CD14-positive monocyte (primary cell): ENCODE results near the gene MIXL1. TPM values are rescaled to one million over a fixed set of nuclear protein-coding genes. Genes with fewer than 3 reads are reported as not detected.

Experiments used
- DNase-seq, 3 donors: peaks; one replicate each; pipeline ENCODE4 v3.0.0-alpha.2; 2011 to 2022
- H2AFZ ChIP-seq: 2 replicates; pipeline ENCODE4 v1.6.0; 2012; ENCODE audit warnings: mild to moderate bottlenecking, low read depth, low read length, inconsistent platforms; ENCODE audit not compliant: insufficient read depth, poor library complexity, severe bottlenecking
- H3K27ac ChIP-seq, 2 donors: 1 replicate in 1 of 2; 2 replicates in 1 of 2; pipeline ENCODE4 v1.5.1; 2012 to 2013; ENCODE audit warnings: low read length in 2 of 2, control low read depth in 1 of 2, inconsistent platforms in 1 of 2, low read depth in 1 of 2, mild to moderate bottlenecking in 1 of 2
- H3K27me3 ChIP-seq, 2 donors: one replicate each; pipeline versions ENCODE4 v1.6.0 to v1.6.1; 2011 to 2013; ENCODE audit warnings: low read length in 2 of 2; ENCODE audit not compliant: control insufficient read depth in 2 of 2, insufficient read depth in 2 of 2
- H3K36me3 ChIP-seq, 2 donors: replicated peaks in 1 of 2; 1 replicate in 1 of 2; 2 replicates in 1 of 2; pipeline versions ENCODE4 v1.5.1 to v1.6.1; 2012 to 2013; ENCODE audit warnings: low read length in 2 of 2, control low read depth in 1 of 2, inconsistent platforms in 1 of 2, mild to moderate bottlenecking in 1 of 2; ENCODE audit not compliant: insufficient read depth in 2 of 2, control insufficient read depth in 1 of 2
- H3K4me1 ChIP-seq, 2 donors: 1 replicate in 1 of 2; 2 replicates in 1 of 2; pipeline versions ENCODE4 v1.5.1 to v1.6.1; 2012 to 2013; ENCODE audit warnings: low read length in 2 of 2, control low read depth in 1 of 2, inconsistent platforms in 1 of 2, mild to moderate bottlenecking in 1 of 2, moderate library complexity in 1 of 2; ENCODE audit not compliant: insufficient read depth in 2 of 2, control insufficient read depth in 1 of 2
- H3K4me2 ChIP-seq: replicated peaks from 2 replicates; pipeline ENCODE3; 2012; ENCODE audit warnings: low read length, moderate library complexity, mild to moderate bottlenecking; ENCODE audit not compliant: poor library complexity, severe bottlenecking; ENCODE audit errors: extremely low read depth
- H3K4me3 ChIP-seq, 3 experiments: fragments of 200-600 bp in 1 of 3; sonication (generic) in 1 of 3; replicated peaks in 1 of 3; 1 replicate in 2 of 3; 2 replicates in 1 of 3; pipeline ENCODE4 v1.5.1; 2011 to 2013; ENCODE audit warnings: low read length in 3 of 3, mild to moderate bottlenecking in 3 of 3, control low read depth in 2 of 3, low read depth in 2 of 3, inconsistent platforms in 1 of 3, moderate library complexity in 1 of 3
- H3K79me2 ChIP-seq: 2 replicates; pipeline ENCODE4 v1.6.0; 2012; ENCODE audit warnings: mild to moderate bottlenecking, control low read depth, inconsistent platforms, low read length, moderate library complexity; ENCODE audit not compliant: insufficient read depth
- H3K9ac ChIP-seq: 2 replicates; pipeline ENCODE4 v1.6.0; 2017; ENCODE audit warnings: low read length, mild to moderate bottlenecking; ENCODE audit not compliant: insufficient read depth, poor library complexity, severe bottlenecking
- H3K9me3 ChIP-seq, 2 donors: replicated peaks in 1 of 2; 1 replicate in 1 of 2; 2 replicates in 1 of 2; pipeline versions ENCODE4 v1.5.1 to v1.6.1; 2012 to 2013; ENCODE audit warnings: low read length in 2 of 2, control low read depth in 1 of 2; ENCODE audit not compliant: control insufficient read depth in 1 of 2, insufficient read depth in 1 of 2
- H4K20me1 ChIP-seq: 2 replicates; pipeline ENCODE4 v1.6.0; 2012; ENCODE audit warnings: mild to moderate bottlenecking, low read length, control low read depth, moderate library complexity; ENCODE audit not compliant: insufficient read depth
- H3K27ac Mint-ChIP-seq, 7 donors: one replicate each; pipeline ENCODE4 v1.8.0; 2020; ENCODE audit warnings: mild to moderate bottlenecking in 7 of 7, mixed read lengths in 7 of 7, moderate library complexity in 6 of 7, inconsistent platforms in 2 of 7
- H3K27me3 Mint-ChIP-seq, 3 donors: one replicate each; pipeline ENCODE4 v1.8.0; 2021 to 2022; ENCODE audit warnings: low read depth in 3 of 3, mild to moderate bottlenecking in 3 of 3, mixed read lengths in 3 of 3, moderate library complexity in 3 of 3, inconsistent platforms in 1 of 3
- H3K36me3 Mint-ChIP-seq, 2 donors: one replicate each; pipeline ENCODE4 v1.8.0; 2020; ENCODE audit warnings: mixed read lengths in 2 of 2, inconsistent platforms in 1 of 2, mild to moderate bottlenecking in 1 of 2
- H3K4me1 Mint-ChIP-seq: one replicate; pipeline ENCODE4 v1.8.0; 2020; ENCODE audit warnings: mild to moderate bottlenecking, mixed read lengths
- H3K4me3 Mint-ChIP-seq, 2 donors: one replicate each; pipeline ENCODE4 v1.8.0; 2020; ENCODE audit warnings: mild to moderate bottlenecking in 2 of 2, mixed read lengths in 2 of 2, moderate library complexity in 1 of 2
- H3K9me3 Mint-ChIP-seq, 7 donors: one replicate each; pipeline ENCODE4 v1.8.0; 2020 to 2022; ENCODE audit warnings: mixed read lengths in 7 of 7, mild to moderate bottlenecking in 6 of 7, moderate library complexity in 6 of 7, inconsistent platforms in 2 of 7
- WGBS: methylation state at CpG from one replicate; pipeline ENCODE4 v1.1.5; 2013; ENCODE audit warnings: missing lambda C conversion rate; ENCODE audit not compliant: insufficient coverage; 5-methylcytosine and 5-hydroxymethylcytosine counted together
- intact Hi-C, 2 donors: fragments of 100-400 bp; cut with micrococcal nuclease; formaldehyde crosslinking; loops; one replicate each; pipeline versions ENCODE4 v1.15.0 to v1.15.1; 2023
- polyA plus RNA-seq, 3 donors: library from polyadenylated mRNA; depleted of rRNA in 1 of 3; unstranded in 2 of 3; stranded (reverse) in 1 of 3; fragments of 300-500 nt in 2 of 3; fragments of >200 nt in 1 of 3; fragmentation: Illumina TruSeq in 2 of 3; gene quantifications; 1 replicate in 2 of 3; 2 replicates in 1 of 3; pipeline ENCODE4 v1.2.3, GENCODE V29; 2012 to 2021
- TF ChIP-seq, protein P1 (sequence below): fragments of 200-600 bp; IDR thresholded peaks from one replicate; pipeline ENCODE4 v1.8.0; 2022; ENCODE audit warnings: antibody characterized with exemption, mild to moderate bottlenecking

MIXL1 gene
- polyA plus RNA-seq, 3 donors = not detected

DNA sequence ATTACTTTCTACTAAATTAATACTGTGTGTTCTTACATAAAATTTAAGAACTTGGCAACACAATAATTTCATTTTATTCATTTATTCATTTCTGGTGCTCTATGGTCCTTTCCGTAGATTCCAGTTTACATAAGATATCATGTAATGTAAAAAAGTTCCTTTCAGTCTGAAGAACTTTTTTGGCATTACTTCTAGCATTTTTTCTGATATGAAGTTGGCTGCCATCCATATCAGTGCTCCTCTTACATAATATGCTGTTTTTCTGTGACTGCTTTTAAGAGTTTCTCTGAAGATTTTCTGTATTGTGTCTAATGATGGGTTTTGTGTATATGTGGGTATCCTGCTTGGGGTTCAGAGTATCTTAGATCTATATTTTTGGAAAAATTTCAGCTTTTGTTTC, 50.7 kb downstream of the MIXL1 start:
- no peak overlapping the region for H2AFZ ChIP-seq
- H4K20me1 ChIP-seq = no peaks in the 10 kb centered on the region
- no peaks in the 10 kb centered on the region for H3K27me3 ChIP-seq
- Mint-ChIP-seq H3K36me3 (peaks cover 22 to 43% of the 10 kb centered on the region in 2 donors), H3K9me3 (no peaks in the 10 kb centered on the region), H3K4me1 (no peaks in the 10 kb centered on the region), H3K4me3 (no peak overlapping the region), H3K27me3 (no peaks in the 10 kb centered on the region), H3K27ac (peak overlapping the region in 1 of 7 donors; percentile 74)
- TF ChIP-seq, protein P1, sequence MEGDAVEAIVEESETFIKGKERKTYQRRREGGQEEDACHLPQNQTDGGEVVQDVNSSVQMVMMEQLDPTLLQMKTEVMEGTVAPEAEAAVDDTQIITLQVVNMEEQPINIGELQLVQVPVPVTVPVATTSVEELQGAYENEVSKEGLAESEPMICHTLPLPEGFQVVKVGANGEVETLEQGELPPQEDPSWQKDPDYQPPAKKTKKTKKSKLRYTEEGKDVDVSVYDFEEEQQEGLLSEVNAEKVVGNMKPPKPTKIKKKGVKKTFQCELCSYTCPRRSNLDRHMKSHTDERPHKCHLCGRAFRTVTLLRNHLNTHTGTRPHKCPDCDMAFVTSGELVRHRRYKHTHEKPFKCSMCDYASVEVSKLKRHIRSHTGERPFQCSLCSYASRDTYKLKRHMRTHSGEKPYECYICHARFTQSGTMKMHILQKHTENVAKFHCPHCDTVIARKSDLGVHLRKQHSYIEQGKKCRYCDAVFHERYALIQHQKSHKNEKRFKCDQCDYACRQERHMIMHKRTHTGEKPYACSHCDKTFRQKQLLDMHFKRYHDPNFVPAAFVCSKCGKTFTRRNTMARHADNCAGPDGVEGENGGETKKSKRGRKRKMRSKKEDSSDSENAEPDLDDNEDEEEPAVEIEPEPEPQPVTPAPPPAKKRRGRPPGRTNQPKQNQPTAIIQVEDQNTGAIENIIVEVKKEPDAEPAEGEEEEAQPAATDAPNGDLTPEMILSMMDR = no peak
- no peaks in the 10 kb centered on the region for H3K79me2 ChIP-seq
- no CpG with 5 or more reads among the region's 1 CpG for WGBS
- no peak overlapping the region for H3K4me2 ChIP-seq
- H3K9me3 ChIP-seq = peaks cover 0 to under 1% of the 10 kb centered on the region in 2 donors
- peaks cover 5 to 17% of the 10 kb centered on the region in 2 donors for H3K36me3 ChIP-seq
- H3K27ac ChIP-seq = no peak overlapping the region
- H3K4me1 ChIP-seq = no peaks in the 10 kb centered on the region
- no peak overlapping the region for H3K4me3 ChIP-seq
- DNase-seq = no peak
- intact Hi-C loops = no loop called here
- no peak overlapping the region for H3K9ac ChIP-seq

- H2AFZ ChIP-seq = no peak overlapping the region
- no peak overlapping the region for H3K27ac Mint-ChIP-seq
- H3K4me1 Mint-ChIP-seq = peaks cover 5% of the 10 kb centered on the region
- no peaks in the 10 kb centered on the region for H3K27me3 ChIP-seq
- H3K4me2 ChIP-seq = no peak overlapping the region
- H3K79me2 ChIP-seq = no peaks in the 10 kb centered on the region
- peaks cover 5 to 17% of the 10 kb centered on the region in 2 donors for H3K36me3 ChIP-seq
- no peaks in the 10 kb centered on the region for H3K27me3 Mint-ChIP-seq
- no peaks in the 10 kb centered on the region for H4K20me1 ChIP-seq
- H3K4me1 ChIP-seq = no peaks in the 10 kb centered on the region
- WGBS = no CpG with 5 or more reads among the region's 3 CpGs
- no peak for DNase-seq
- no peak overlapping the region for H3K4me3 Mint-ChIP-seq
- H3K9ac ChIP-seq = no peak overlapping the region
- intact Hi-C loops = no loop called here
- H3K36me3 Mint-ChIP-seq = peaks cover 19 to 43% of the 10 kb centered on the region in 2 donors
- H3K4me3 ChIP-seq = no peak overlapping the region
- H3K9me3 Mint-ChIP-seq = peaks cover 0 to 4% (median 0%) of the 10 kb centered on the region in 7 donors
- H3K9me3 ChIP-seq = peaks cover 0 to 5% of the 10 kb centered on the region in 2 donors
- TF ChIP-seq, protein P1 = no peak
- H3K27ac ChIP-seq = no peak overlapping the region
Measured at GRCh38 chr1:226276077-226276682, 52.7 kb downstream of the MIXL1 start.

Other genes with a start within 250 kb of the MIXL1 start
- 10 to 100 TPM in 1 of 3 donors, 1 to 10 TPM in 2; 6.8 to 18.0 (median 8.4) TPM for gene SDE2, start 224.3 kb upstream of the MIXL1 start, polyA plus RNA-seq
- gene H3-3A, start 160.9 kb upstream of the MIXL1 start, polyA plus RNA-seq = 1,000 to 10,000 TPM in 2 of 3 donors, 100 to 1,000 TPM in 1; 961 to 1,826 (median 1,812) TPM
- gene ACBD3, start 36.9 kb upstream of the MIXL1 start, polyA plus RNA-seq = 10 to 100 TPM in 2 of 3 donors, 1 to 10 TPM in 1; 7.0 to 16.3 (median 11.4) TPM
- gene LIN9, start 85.5 kb downstream of the MIXL1 start, polyA plus RNA-seq = 1 to 10 TPM in 1 of 3 donors, under 1 TPM in 2; 0.56 to 1.3 (median 0.76) TPM
- 10 to 100 TPM; 17.7 to 30.0 (median 23.3) TPM for gene PARP1, start 184.4 kb downstream of the MIXL1 start, polyA plus RNA-seq